Activated CD8-positive, alpha-beta T cell treated with anti-CD3 and anti-CD28 coated beads for 36 hours (primary cell): ENCODE data around the gene DDX41. TPM values are rescaled to one million over a fixed set of nuclear protein-coding genes. Genes with fewer than 3 reads are reported as not detected.

Experiments
- ATAC-seq: fragments of 200-7000 bp; cut with Tn5 transposase; one replicate; pipeline ENCODE4 v1.10.0; 2021; ENCODE audit warnings: mild to moderate bottlenecking, moderate library complexity
- CTCF ChIA-PET: fragments of 350-600 bp; sonication (Branson Sonifier 250); formaldehyde crosslinking; loops from one replicate; lab custom pipeline; 2021; ENCODE audit warnings: antibody characterized with exemption; lab: Charles Lee
- POLR2A ChIA-PET: fragments of 350-600 bp; sonication (Branson Sonifier 250); formaldehyde crosslinking; loops from one replicate; lab custom pipeline; 2021; ENCODE audit warnings: antibody characterized with exemption; lab: Charles Lee
- DNase-seq: peaks from one replicate; pipeline ENCODE4 v3.0.0-alpha.2; 2020
- H3K27ac Mint-ChIP-seq: one replicate; pipeline ENCODE4 v1.8.0; 2021; ENCODE audit warnings: mild to moderate bottlenecking, mixed read lengths
- H3K27me3 Mint-ChIP-seq: one replicate; pipeline ENCODE4 v1.8.0; 2021; ENCODE audit warnings: mixed read lengths
- H3K36me3 Mint-ChIP-seq: one replicate; pipeline ENCODE4 v1.8.0; 2021; ENCODE audit warnings: low read depth, mixed read lengths
- H3K4me1 Mint-ChIP-seq: one replicate; pipeline ENCODE4 v1.8.0; 2021; ENCODE audit warnings: low read depth, mixed read lengths
- H3K4me3 Mint-ChIP-seq: one replicate; pipeline ENCODE4 v1.8.0; 2021; ENCODE audit warnings: mild to moderate bottlenecking, moderate library complexity, mixed read lengths
- H3K9me3 Mint-ChIP-seq: one replicate; pipeline ENCODE4 v1.8.0; 2021; ENCODE audit warnings: mixed read lengths
- CTCF ChIP-seq: fragments of 200-600 bp; IDR thresholded peaks from one replicate; pipeline ENCODE4 v1.8.0; 2022; ENCODE audit warnings: antibody characterized with exemption, mild to moderate bottlenecking
- intact Hi-C: fragments of 100-400 bp; cut with micrococcal nuclease; formaldehyde crosslinking; loops from one replicate; pipeline ENCODE4 v1.10.0; 2022
- total RNA-seq, 2 experiments: library from RNA; stranded (reverse); gene quantifications; one replicate each; pipeline ENCODE4 v1.2.3, GENCODE V29; 2021

Gene DDX41
- total RNA-seq, 2 experiments from 2014 or later, result 226 to 228 TPM

- Mint-ChIP-seq H3K9me3 (no peaks in the 10 kb centered on the region), H3K36me3 (peaks cover 23% of the 10 kb centered on the region), H3K4me1 (peaks cover 30% of the 10 kb centered on the region), H3K27ac (peak overlapping the region; percentile 25), H3K4me3 (peak overlapping the region; percentile 78), H3K27me3 (no peaks in the 10 kb centered on the region)
- DNase-seq, result no peak
- POLR2A ChIA-PET, result interaction anchor here (1.2 kb wide), 1 partner anchor 14 kb away, joined by 3 read pairs; no protein-coding TSS in a partner anchor
- CTCF ChIA-PET, result interaction anchor here (0.9 to 1.4 kb wide), 2 partner anchors 8 to 39 kb away, joined by 3 read pairs; partner anchors contain the start of gene TMED9
- no peak for TF ChIP-seq CTCF
- intact Hi-C loops, result no loop called here
- ATAC-seq, result no peak
These were observed 36.2 kb upstream of the DDX41 start for GRCh38 chr5:177552839-177553455.

- ChIA-PET CTCF (interaction anchor here (1.3 kb wide), 1 partner anchor 48 kb away, joined by 5 read pairs; no protein-coding TSS in a partner anchor), POLR2A (no interaction called here)
- Mint-ChIP-seq H3K27ac (no peak overlapping the region), H3K27me3 (no peaks in the 10 kb centered on the region), H3K4me3 (no peak overlapping the region), H3K9me3 (no peaks in the 10 kb centered on the region), H3K36me3 (peaks cover 27% of the 10 kb centered on the region), H3K4me1 (peaks cover 37% of the 10 kb centered on the region)
- ATAC-seq, result no peak
- TF ChIP-seq CTCF, result no peak
- intact Hi-C loops, result no loop called here
- no peak for DNase-seq
These were observed 33.4 kb upstream of the DDX41 start for GRCh38 chr5:177550122-177550521.

- POLR2A ChIA-PET, result interaction anchor here (0.9 kb wide), 1 partner anchor 39 kb away, joined by 3 read pairs; the partner anchor contains the start of gene DOK3
- Mint-ChIP-seq H3K36me3 (peaks cover 31% of the 10 kb centered on the region), H3K27ac (no peak overlapping the region)
These were observed 31.7 kb upstream of the DDX41 start for GRCh38 chr5:177548495-177548894.

GRCh38 chr5:177547736-177548135, 31.0 kb upstream of the DDX41 start:
- DNase-seq (no peak), ATAC-seq (no peak)
- Mint-ChIP-seq H3K4me3 (no peak overlapping the region), H3K27me3 (no peaks in the 10 kb centered on the region), H3K27ac (no peak overlapping the region), H3K9me3 (no peaks in the 10 kb centered on the region), H3K4me1 (peaks cover 26% of the 10 kb centered on the region), H3K36me3 (peaks cover 26% of the 10 kb centered on the region)
- no peak for TF ChIP-seq CTCF
- intact Hi-C loops, result no loop called here
- CTCF ChIA-PET, result no interaction called here
- POLR2A ChIA-PET, result interaction anchor here (0.6 kb wide), 1 partner anchor 590 kb away, joined by 3 read pairs; no protein-coding TSS in a partner anchor

More at GRCh38 chr5:177548495-177548894, 31.7 kb upstream of the DDX41 start:
- no peak for TF ChIP-seq CTCF
- DNase-seq (no peak), ATAC-seq (no peak)
- intact Hi-C loops, result no loop called here
- CTCF ChIA-PET, result interaction anchor here (1.3 to 1.6 kb wide), 2 partner anchors 12 to 47 kb away, joined by 3 to 5 read pairs; no protein-coding TSS in a partner anchor
- Mint-ChIP-seq H3K4me3 (no peak overlapping the region), H3K4me1 (peaks cover 33% of the 10 kb centered on the region), H3K27me3 (no peaks in the 10 kb centered on the region), H3K9me3 (no peaks in the 10 kb centered on the region)

- ChIA-PET POLR2A (interaction anchor here (0.7 kb wide), 2 partner anchors 30 to 47 kb away, joined by 3 read pairs; partner anchors contain the start of gene DDX41), CTCF (interaction anchor here (0.9 to 1.3 kb wide), 5 partner anchors 13 to 237 kb away, joined by 3 to 4 read pairs (median 3); no protein-coding TSS in a partner anchor)
- ATAC-seq (no peak), DNase-seq (no peak)
- peaks cover 13% of the 10 kb centered on the region for H3K4me1 Mint-ChIP-seq
- H3K4me3 Mint-ChIP-seq, result no peak overlapping the region
- H3K27ac Mint-ChIP-seq, result no peak overlapping the region
- TF ChIP-seq CTCF, result no peak
- H3K27me3 Mint-ChIP-seq, result no peaks in the 10 kb centered on the region
- H3K9me3 Mint-ChIP-seq, result no peaks in the 10 kb centered on the region
- intact Hi-C loops, result no loop called here
- peaks cover 17% of the 10 kb centered on the region for H3K36me3 Mint-ChIP-seq
These were observed 29.5 kb upstream of the DDX41 start for GRCh38 chr5:177546258-177546741.
